ENCODE results near the gene TTC28.

The TTC28 gene

DNA sequence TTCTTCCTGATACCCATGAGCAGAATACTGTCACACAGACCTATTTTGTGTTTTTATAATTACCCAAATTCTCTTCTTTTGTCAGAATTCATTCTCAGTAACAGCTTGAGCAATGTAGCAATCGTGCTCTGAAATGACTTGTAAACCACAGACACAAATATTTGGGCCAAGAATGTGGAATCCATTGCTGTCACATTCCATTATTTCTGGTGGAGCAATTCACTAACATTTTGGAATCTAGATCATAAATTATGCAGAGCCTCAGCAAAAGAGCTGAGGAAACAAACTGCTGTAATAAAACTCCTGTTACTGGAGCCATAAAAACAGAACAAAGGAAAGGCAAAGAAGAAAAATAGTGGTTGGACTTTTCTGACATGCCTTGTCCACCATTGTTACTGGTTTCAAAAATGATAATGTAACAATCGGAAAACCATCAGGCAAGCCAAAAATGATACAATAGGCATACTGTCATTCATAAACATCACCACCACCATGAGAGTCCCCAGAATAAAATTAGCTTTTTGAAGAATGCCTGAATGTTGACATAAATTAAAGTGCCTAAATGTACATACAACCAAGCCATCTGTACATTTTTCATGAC lies 537.2 kb downstream of the TTC28 start:
- TF ChIP-seq POLR2A (IDR thresholded peaks at IDR 0.05; ENCODE audit: extremely low read depth, insufficient read length): no peak
- DNase-seq (ENCODE audit: low read depth): no peak
- H3K4me3 ChIP-seq (ENCODE audit: low read depth, low read length): no peak overlapping the region

GRCh38 chr22:28141614-28142013 lies 538.0 kb downstream of the TTC28 start:
- H3K4me3 ChIP-seq (ENCODE audit: low read depth, low read length): no peak overlapping the region
- TF ChIP-seq CTCF (IDR thresholded peaks at IDR 0.05; ENCODE audit: low read depth, low read length): no peak
- TF ChIP-seq, protein P1, sequence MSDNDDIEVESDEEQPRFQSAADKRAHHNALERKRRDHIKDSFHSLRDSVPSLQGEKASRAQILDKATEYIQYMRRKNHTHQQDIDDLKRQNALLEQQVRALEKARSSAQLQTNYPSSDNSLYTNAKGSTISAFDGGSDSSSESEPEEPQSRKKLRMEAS (IDR thresholded peaks at IDR 0.05; ENCODE audit: low read depth, low read length): no peak
- TF ChIP-seq MYC (IDR thresholded peaks at IDR 0.05; ENCODE audit: low read depth, low read length): no peak
- TF ChIP-seq POLR2A (IDR thresholded peaks at IDR 0.05; ENCODE audit: extremely low read depth, insufficient read length): no peak
- no peak for DNase-seq (ENCODE audit: low read depth)

DNA sequence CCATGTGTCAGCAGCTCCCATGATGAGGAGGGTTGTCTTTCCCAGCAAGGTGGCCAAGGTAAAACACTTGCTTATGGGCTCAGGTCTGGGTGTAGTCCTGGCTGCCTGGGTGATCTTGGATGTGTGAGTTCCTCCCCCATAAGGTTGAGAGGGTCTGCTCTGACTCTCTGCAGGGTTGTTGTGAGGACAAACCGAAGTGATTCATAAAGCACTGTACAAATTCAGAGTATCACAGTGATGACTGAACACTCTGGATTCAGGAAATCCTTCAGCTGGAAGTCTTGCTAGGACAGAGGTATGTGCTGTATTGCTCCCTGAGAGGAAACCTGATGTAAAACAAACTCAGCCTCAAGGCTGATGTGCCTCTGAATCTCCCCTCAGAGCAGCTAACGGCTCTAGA lies 539.7 kb downstream of the TTC28 start:
- DNase-seq (ENCODE audit: low read depth): no peak
- H3K4me3 ChIP-seq (ENCODE audit: low read depth, low read length): no peak overlapping the region
- TF ChIP-seq POLR2A (IDR thresholded peaks at IDR 0.05; ENCODE audit: extremely low read depth, insufficient read length) (no peak), CTCF (IDR thresholded peaks at IDR 0.05; ENCODE audit: low read depth, low read length) (no peak), MYC (IDR thresholded peaks at IDR 0.05; ENCODE audit: low read depth, low read length) (no peak)
- TF ChIP-seq, protein P1 (IDR thresholded peaks at IDR 0.05; ENCODE audit: low read depth, low read length): no peak

DNA sequence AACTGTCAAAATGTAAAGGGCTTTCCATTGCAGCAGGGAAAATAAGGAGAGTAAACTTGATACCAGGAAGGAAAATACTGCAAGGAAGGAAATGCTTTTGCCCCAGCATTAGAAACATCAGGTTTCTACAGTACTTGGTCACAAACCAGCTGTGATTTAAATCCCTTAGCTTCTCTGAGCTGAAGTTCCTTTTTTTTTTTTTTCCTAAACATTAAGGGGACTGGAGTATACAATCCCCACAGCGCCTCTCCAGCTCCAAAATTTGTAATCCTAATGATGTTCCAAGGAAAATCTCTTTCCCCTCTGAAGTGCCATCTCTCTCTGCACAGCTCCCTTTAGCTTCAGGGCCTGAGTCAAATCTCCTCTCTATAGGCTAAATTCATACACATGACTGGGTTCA lies 540.1 kb downstream of the TTC28 start:
- no peak overlapping the region for H3K4me3 ChIP-seq (ENCODE audit: low read depth, low read length)
- no peak for DNase-seq (ENCODE audit: low read depth)
- TF ChIP-seq POLR2A (IDR thresholded peaks at IDR 0.05; ENCODE audit: extremely low read depth, insufficient read length): no peak
- TF ChIP-seq, protein P1 (IDR thresholded peaks at IDR 0.05; ENCODE audit: low read depth, low read length): no peak

- DNase-seq (ENCODE audit: low read depth): no peak
- TF ChIP-seq CTCF (IDR thresholded peaks at IDR 0.05; ENCODE audit: low read depth, low read length) (no peak), POLR2A (IDR thresholded peaks at IDR 0.05; ENCODE audit: extremely low read depth, insufficient read length) (no peak), MYC (IDR thresholded peaks at IDR 0.05; ENCODE audit: low read depth, low read length) (no peak)
- TF ChIP-seq, protein P1 (IDR thresholded peaks at IDR 0.05; ENCODE audit: low read depth, low read length): no peak
- no peak overlapping the region for H3K4me3 ChIP-seq (ENCODE audit: low read depth, low read length)
Measured at GRCh38 chr22:28137036-28137435, 542.6 kb downstream of the TTC28 start.

- no peak overlapping the region for H3K4me3 ChIP-seq (ENCODE audit: low read depth, low read length)
- no peak for DNase-seq (ENCODE audit: low read depth)
- TF ChIP-seq POLR2A (IDR thresholded peaks at IDR 0.05; ENCODE audit: extremely low read depth, insufficient read length) (no peak), MYC (IDR thresholded peaks at IDR 0.05; ENCODE audit: low read depth, low read length) (no peak), CTCF (IDR thresholded peaks at IDR 0.05; ENCODE audit: low read depth, low read length) (no peak)
- TF ChIP-seq, protein P1 (IDR thresholded peaks at IDR 0.05; ENCODE audit: low read depth, low read length): no peak
Measured at GRCh38 chr22:28132466-28132865, 547.2 kb downstream of the TTC28 start.

All from NB4 (cell line).